Esophagus (tissue), 2 donors: ENCODE results near the gene TSPAN11. TPM values are rescaled to one million over a fixed set of nuclear protein-coding genes. Genes with fewer than 3 reads are reported as not detected.

Experiments
- H3K27ac ChIP-seq, 2 donors: one replicate each; pipeline ENCODE4 v1.5.1; 2013; ENCODE audit warnings: low read depth in 2 of 2, mild to moderate bottlenecking in 2 of 2, inconsistent platforms in 1 of 2, low read length in 1 of 2, moderate library complexity in 1 of 2
- H3K27me3 ChIP-seq, 2 donors: one replicate each; pipeline ENCODE4 v1.6.1; 2013; ENCODE audit warnings: low read length in 2 of 2, control low read depth in 1 of 2, mild to moderate bottlenecking in 1 of 2; ENCODE audit not compliant: insufficient read depth in 2 of 2, control insufficient read depth in 1 of 2
- H3K36me3 ChIP-seq, 2 donors: one replicate each; pipeline ENCODE4 v1.6.1; 2013; ENCODE audit warnings: low read length in 1 of 2; ENCODE audit not compliant: control insufficient read depth in 2 of 2, insufficient read depth in 2 of 2
- H3K4me1 ChIP-seq, 2 donors: one replicate each; pipeline ENCODE4 v1.6.1; 2013; ENCODE audit warnings: low read length in 1 of 2; ENCODE audit not compliant: control insufficient read depth in 2 of 2, insufficient read depth in 2 of 2
- H3K4me3 ChIP-seq, 2 donors: one replicate each; pipeline ENCODE4 v1.5.1; 2013; ENCODE audit warnings: low read length in 2 of 2, mild to moderate bottlenecking in 2 of 2, low read depth in 1 of 2, moderate library complexity in 1 of 2
- H3K9me3 ChIP-seq, 2 donors: one replicate each; pipeline ENCODE4 v1.6.1; 2013; ENCODE audit warnings: mild to moderate bottlenecking in 2 of 2, low read depth in 1 of 2, low read length in 1 of 2, moderate library complexity in 1 of 2; ENCODE audit not compliant: control insufficient read depth in 2 of 2, insufficient read depth in 1 of 2
- WGBS, 2 donors: extraction: QIAGEN DNeasy Blood & Tissue Kit; methylation state at CpG; one replicate each; pipeline ENCODE4 v1.1.7; 2013; 5-methylcytosine and 5-hydroxymethylcytosine counted together
- polyA plus RNA-seq, 2 donors: library from polyadenylated mRNA; stranded (reverse); fragments of 200-250 nt; gene quantifications; one replicate each; pipeline ENCODE4 v1.2.3, GENCODE V29; 2013
- donor health status: healthy with polysubstance abuse.
- donor health status: Bipolar disorder and iron deficiency.

Gene TSPAN11
- polyA plus RNA-seq, 2 donors, result 0.29 to 0.42 TPM

GRCh38 chr12:30953257-30953656, 26.7 kb downstream of the TSPAN11 start:
- Histone ChIP-seq H3K9me3 (no peaks in the 10 kb centered on the region), H3K27ac (no peak overlapping the region), H3K36me3 (no peaks in the 10 kb centered on the region), H3K4me1 (peaks cover 0 to 3% of the 10 kb centered on the region in 2 donors), H3K27me3 (no peaks in the 10 kb centered on the region), H3K4me3 (no peak overlapping the region)
- whole genome bisulfite sequencing, 2 donors, result 54 to 55% methylated on average over 2 of the region's 2 CpGs

- Histone ChIP-seq H3K27ac (no peak overlapping the region), H3K4me1 (peaks cover 0 to 3% of the 10 kb centered on the region in 2 donors), H3K9me3 (no peaks in the 10 kb centered on the region), H3K27me3 (no peaks in the 10 kb centered on the region), H3K36me3 (no peaks in the 10 kb centered on the region), H3K4me3 (no peak overlapping the region)
- 74 to 77% methylated on average over 6 of the region's 6 CpGs for WGBS, 2 donors
Observed at GRCh38 chr12:30953951-30954751, 27.6 kb downstream of the TSPAN11 start.

- Histone ChIP-seq H3K4me1 (peaks cover 0 to 3% of the 10 kb centered on the region in 2 donors), H3K4me3 (no peak overlapping the region), H3K27me3 (no peaks in the 10 kb centered on the region), H3K27ac (no peak overlapping the region), H3K36me3 (no peaks in the 10 kb centered on the region), H3K9me3 (no peaks in the 10 kb centered on the region)
- 97 to 98% methylated on average over 1 of the region's 1 CpG for WGBS, 2 donors
Observed at GRCh38 chr12:30955214-30955613, 28.7 kb downstream of the TSPAN11 start.

- Histone ChIP-seq H3K36me3 (no peaks in the 10 kb centered on the region), H3K27me3 (no peaks in the 10 kb centered on the region), H3K4me1 (no peaks in the 10 kb centered on the region), H3K9me3 (no peaks in the 10 kb centered on the region), H3K4me3 (no peak overlapping the region), H3K27ac (no peak overlapping the region)
- WGBS, 2 donors, result 61 to 63% methylated on average over 16 of the region's 16 CpGs
Observed at GRCh38 chr12:30959110-30959710, 32.7 kb downstream of the TSPAN11 start.

- H3K4me1 ChIP-seq, result no peaks in the 10 kb centered on the region
- H3K36me3 ChIP-seq, result no peaks in the 10 kb centered on the region
- H3K4me3 ChIP-seq, result no peak overlapping the region
- H3K27me3 ChIP-seq, result no peaks in the 10 kb centered on the region
- no peaks in the 10 kb centered on the region for H3K9me3 ChIP-seq
- no peak overlapping the region for H3K27ac ChIP-seq
- WGBS, 2 donors, result 57 to 66% methylated on average over 7 to 10 of the region's 10 CpGs
Observed at GRCh38 chr12:30959778-30960177, 33.2 kb downstream of the TSPAN11 start.

- no peaks in the 10 kb centered on the region for H3K27me3 ChIP-seq
- H3K9me3 ChIP-seq, result no peaks in the 10 kb centered on the region
- H3K4me3 ChIP-seq, result no peak overlapping the region
- H3K4me1 ChIP-seq, result no peaks in the 10 kb centered on the region
- no peak overlapping the region for H3K27ac ChIP-seq
- no peaks in the 10 kb centered on the region for H3K36me3 ChIP-seq
- WGBS, 2 donors, result 76 to 80% methylated on average over 3 of the region's 3 CpGs
Observed at GRCh38 chr12:30961030-30961429, 34.5 kb downstream of the TSPAN11 start.

GRCh38 chr12:30962047-30962446, 35.5 kb downstream of the TSPAN11 start:
- Histone ChIP-seq H3K27me3 (no peaks in the 10 kb centered on the region), H3K4me1 (no peaks in the 10 kb centered on the region), H3K9me3 (no peaks in the 10 kb centered on the region), H3K36me3 (no peaks in the 10 kb centered on the region), H3K27ac (no peak overlapping the region), H3K4me3 (no peak overlapping the region)
- WGBS, 2 donors, result 68 to 72% methylated on average over 2 of the region's 2 CpGs

- Histone ChIP-seq H3K4me1 (no peaks in the 10 kb centered on the region), H3K9me3 (no peaks in the 10 kb centered on the region), H3K27ac (no peak overlapping the region), H3K27me3 (no peaks in the 10 kb centered on the region), H3K4me3 (no peak overlapping the region), H3K36me3 (no peaks in the 10 kb centered on the region)
- 84 to 88% methylated on average over 21 of the region's 21 CpGs for WGBS, 2 donors
Observed at GRCh38 chr12:30963709-30964564, 37.4 kb downstream of the TSPAN11 start.

- H3K27ac ChIP-seq, result no peak overlapping the region
- 84 to 86% methylated on average over 14 of the region's 14 CpGs for WGBS, 2 donors
- no peaks in the 10 kb centered on the region for H3K4me1 ChIP-seq
Observed at GRCh38 chr12:30964896-30965612, 38.5 kb downstream of the TSPAN11 start.

More at GRCh38 chr12:30964896-30965612, 38.5 kb downstream of the TSPAN11 start:
- no peaks in the 10 kb centered on the region for H3K27me3 ChIP-seq
- H3K9me3 ChIP-seq, result no peaks in the 10 kb centered on the region
- H3K36me3 ChIP-seq, result no peaks in the 10 kb centered on the region
- no peak overlapping the region for H3K4me3 ChIP-seq
